PC-3 (cell line): ENCODE results near the gene PPTC7. TPM values are rescaled to one million over a fixed set of nuclear protein-coding genes. Genes with fewer than 3 reads are reported as not detected.
"Not testable (repeated sequence)": the region's sequence is repeated elsewhere in the genome, so short reads cannot be mapped to it uniquely, and the experiment has no call there.

Experiments used
- ATAC-seq: fragments of 200-7000 bp; cut with Tn5 transposase; 2 replicates; pipeline ENCODE4 v1.9.1; 2020; ENCODE audit warnings: mild to moderate bottlenecking, moderate library complexity
- BruUV-seq: library from RNA; stranded (reverse); fragments of 400-500 nt; replicated peaks from 2 replicates; lab custom pipeline; 2021; lab: Mats Ljungman, UMichigan
- CTCF ChIA-PET: fragments of 300-600 bp; sonication (Branson Sonifier 250); formaldehyde crosslinking; loops from one replicate; lab custom pipeline; 2022; ENCODE audit warnings: antibody characterized with exemption; lab: Charles Lee
- POLR2A ChIA-PET: fragments of 300-600 bp; sonication (Branson Sonifier 250); formaldehyde crosslinking; loops from one replicate; lab custom pipeline; 2022; ENCODE audit warnings: antibody characterized with exemption; ENCODE audit not compliant: unreplicated experiment; lab: Charles Lee
- DNase-seq: peaks from one replicate; pipeline ENCODE4 v3.0.0-alpha.2; 2015
- H2AFZ ChIP-seq: fragments of 300-600 bp; sonication (generic); 2 replicates; pipeline ENCODE4 v1.6.0; 2016; ENCODE audit warnings: antibody characterized with exemption, low read length
- H3F3A ChIP-seq: fragments of 300-600 bp; sonication (generic); one replicate; pipeline ENCODE4 v1.6.0; 2017; ENCODE audit warnings: antibody characterized with exemption, low read length, control low read depth, mild to moderate bottlenecking; ENCODE audit not compliant: unreplicated experiment
- H3K27ac ChIP-seq: fragments of 300-600 bp; sonication (generic); 2 replicates; pipeline ENCODE4 v1.5.1; 2016; ENCODE audit warnings: mild to moderate bottlenecking, low read length
- H3K27me3 ChIP-seq: fragments of 300-600 bp; sonication (generic); 2 replicates; pipeline ENCODE4 v1.6.1; 2016; ENCODE audit warnings: low read length, mixed read lengths
- H3K36me3 ChIP-seq: fragments of 300-600 bp; sonication (generic); 2 replicates; pipeline ENCODE4 v1.6.1; 2016; ENCODE audit warnings: low read depth, mixed run types, low read length, mixed read lengths
- H3K4me1 ChIP-seq: fragments of 300-600 bp; sonication (generic); 2 replicates; pipeline ENCODE4 v1.5.1; 2016; ENCODE audit warnings: low read length; ENCODE audit not compliant: insufficient read depth
- H3K4me2 ChIP-seq: fragments of 300-600 bp; sonication (generic); 2 replicates; pipeline ENCODE4 v1.6.0; 2016; ENCODE audit warnings: low read length
- H3K4me3 ChIP-seq: fragments of 300-600 bp; sonication (generic); 2 replicates; pipeline ENCODE4 v1.5.1; 2016; ENCODE audit warnings: mild to moderate bottlenecking, low read length, mixed read lengths
- H3K79me2 ChIP-seq: fragments of 300-600 bp; sonication (generic); 2 replicates; pipeline ENCODE4 v1.6.1; 2017; ENCODE audit warnings: low read length, mixed read lengths
- H3K9ac ChIP-seq: fragments of 300-600 bp; sonication (generic); 2 replicates; pipeline ENCODE4 v1.6.0; 2016; ENCODE audit warnings: mild to moderate bottlenecking, low read length
- H3K9me2 ChIP-seq: fragments of 300-600 bp; sonication (generic); replicated peaks from 2 replicates; pipeline ENCODE4 v1.6.1; 2016; ENCODE audit warnings: mixed run types, low read length, mixed read lengths
- H3K9me3 ChIP-seq: fragments of 300-600 bp; sonication (generic); 2 replicates; pipeline ENCODE4 v1.6.1; 2016; ENCODE audit warnings: low read length, mixed read lengths
- H4K20me1 ChIP-seq: fragments of 300-600 bp; sonication (generic); 2 replicates; pipeline ENCODE4 v1.6.1; 2016; ENCODE audit warnings: low read length, mixed read lengths
- EZH2 ChIP-seq: fragments of 300-600 bp; sonication (generic); IDR thresholded peaks from one replicate; pipeline ENCODE4 v1.6.1; 2017; ENCODE audit warnings: antibody characterized with exemption, mild to moderate bottlenecking, low read length; ENCODE audit not compliant: unreplicated experiment
- EZH2phosphoT487 ChIP-seq: fragments of 300-600 bp; sonication (generic); IDR thresholded peaks from 2 replicates; pipeline ENCODE4 v1.6.1; 2018; ENCODE audit warnings: mild to moderate bottlenecking, antibody characterized with exemption, low read length, borderline replicate concordance
- intact Hi-C: fragments of 100-400 bp; cut with micrococcal nuclease; formaldehyde crosslinking; loops from 2 replicates; pipeline ENCODE4 v1.9.0; 2023
- total RNA-seq: library from RNA; depleted of rRNA; stranded (reverse); fragments of >200 nt; gene quantifications from 2 replicates; pipeline ENCODE4 v1.2.3, GENCODE V29; 2014
- TF ChIP-seq, protein P1 (sequence below): fragments of 300-600 bp; sonication (generic); conservative IDR thresholded peaks from 2 replicates; pipeline ENCODE4 v1.5.1; 2017; ENCODE audit warnings: antibody characterized with exemption, low read depth, mild to moderate bottlenecking, low read length

Gene PPTC7
- total RNA-seq, 1 experiment from 2014 or later: 9.0 TPM

DNA sequence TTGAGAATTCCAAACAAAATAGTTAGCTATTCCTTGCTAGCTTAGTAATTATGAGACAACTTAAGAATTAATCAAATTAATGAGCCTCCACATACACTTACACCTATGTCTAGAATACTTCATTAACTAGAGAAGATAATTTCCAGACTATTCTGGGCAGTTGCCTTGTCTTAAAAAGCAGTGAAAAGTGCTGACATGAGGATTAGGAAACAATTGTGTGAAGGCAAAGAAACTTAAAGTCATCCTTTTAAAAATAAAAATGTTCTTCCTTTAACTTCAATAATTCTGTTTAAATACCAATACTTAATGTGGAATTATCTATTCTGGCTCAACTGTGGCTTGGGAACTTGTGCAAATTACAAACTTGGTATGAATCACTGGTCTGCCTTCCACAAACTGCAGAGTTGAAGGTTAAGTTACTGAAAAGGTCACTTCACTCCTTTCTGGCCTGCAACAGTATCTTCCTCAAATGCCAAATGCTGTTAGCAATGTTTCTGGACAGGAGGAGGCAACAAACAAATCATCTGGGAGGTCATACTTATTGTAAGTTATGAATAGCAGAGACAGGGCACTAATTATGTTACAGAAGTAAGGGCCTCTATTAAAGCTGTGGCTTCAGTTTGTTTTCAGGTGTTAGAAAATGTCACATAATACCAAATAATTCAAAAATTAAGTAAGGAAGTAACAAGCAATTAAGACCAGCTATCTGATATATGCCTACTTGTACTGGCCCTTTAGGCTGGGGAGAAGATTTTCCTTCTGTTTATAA is 19.2 kb downstream of the PPTC7 start:
- H3K36me3 ChIP-seq: 0 out of 2 replicates have a peak, but pooled peaks cover 2% of the 10 kb centered on the region
- TF ChIP-seq EZH2 (no peak), EZH2phosphoT487 (no peak)
- TF ChIP-seq, protein P1, sequence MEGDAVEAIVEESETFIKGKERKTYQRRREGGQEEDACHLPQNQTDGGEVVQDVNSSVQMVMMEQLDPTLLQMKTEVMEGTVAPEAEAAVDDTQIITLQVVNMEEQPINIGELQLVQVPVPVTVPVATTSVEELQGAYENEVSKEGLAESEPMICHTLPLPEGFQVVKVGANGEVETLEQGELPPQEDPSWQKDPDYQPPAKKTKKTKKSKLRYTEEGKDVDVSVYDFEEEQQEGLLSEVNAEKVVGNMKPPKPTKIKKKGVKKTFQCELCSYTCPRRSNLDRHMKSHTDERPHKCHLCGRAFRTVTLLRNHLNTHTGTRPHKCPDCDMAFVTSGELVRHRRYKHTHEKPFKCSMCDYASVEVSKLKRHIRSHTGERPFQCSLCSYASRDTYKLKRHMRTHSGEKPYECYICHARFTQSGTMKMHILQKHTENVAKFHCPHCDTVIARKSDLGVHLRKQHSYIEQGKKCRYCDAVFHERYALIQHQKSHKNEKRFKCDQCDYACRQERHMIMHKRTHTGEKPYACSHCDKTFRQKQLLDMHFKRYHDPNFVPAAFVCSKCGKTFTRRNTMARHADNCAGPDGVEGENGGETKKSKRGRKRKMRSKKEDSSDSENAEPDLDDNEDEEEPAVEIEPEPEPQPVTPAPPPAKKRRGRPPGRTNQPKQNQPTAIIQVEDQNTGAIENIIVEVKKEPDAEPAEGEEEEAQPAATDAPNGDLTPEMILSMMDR: no peak
- 0 out of 2 replicates have a peak overlapping the region, but pooled peaks have one; percentile 0 for H3K27ac ChIP-seq
- peaks cover 29% of the 10 kb centered on the region for H4K20me1 ChIP-seq
- H3K4me3 ChIP-seq: no peak overlapping the region
- no peaks in the 10 kb centered on the region for H3K27me3 ChIP-seq
- POLR2A ChIA-PET: interaction anchor here (0.7 kb wide), 1 partner anchor 1114 kb away, joined by 19 read pairs; no protein-coding TSS in a partner anchor
- no peak overlapping the region for H2AFZ ChIP-seq
- intact Hi-C loops: no loop called here
- ATAC-seq (no peak), DNase-seq (peak; percentile 19)
- H3K4me2 ChIP-seq: peak overlapping the region; percentile 3; the same call in 1 of the 2 replicates
- peaks cover 9% of the 10 kb centered on the region for H3F3A ChIP-seq
- no peaks in the 10 kb centered on the region for H3K9me3 ChIP-seq
- peaks cover 46% of the 10 kb centered on the region for H3K4me1 ChIP-seq
- H3K9me2 ChIP-seq: no peaks in the 10 kb centered on the region
- no peak overlapping the region for H3K9ac ChIP-seq
- H3K79me2 ChIP-seq: peaks cover 97% of the 10 kb centered on the region
- CTCF ChIA-PET: no interaction called here
- BruUV-seq: no TSS peak

DNA sequence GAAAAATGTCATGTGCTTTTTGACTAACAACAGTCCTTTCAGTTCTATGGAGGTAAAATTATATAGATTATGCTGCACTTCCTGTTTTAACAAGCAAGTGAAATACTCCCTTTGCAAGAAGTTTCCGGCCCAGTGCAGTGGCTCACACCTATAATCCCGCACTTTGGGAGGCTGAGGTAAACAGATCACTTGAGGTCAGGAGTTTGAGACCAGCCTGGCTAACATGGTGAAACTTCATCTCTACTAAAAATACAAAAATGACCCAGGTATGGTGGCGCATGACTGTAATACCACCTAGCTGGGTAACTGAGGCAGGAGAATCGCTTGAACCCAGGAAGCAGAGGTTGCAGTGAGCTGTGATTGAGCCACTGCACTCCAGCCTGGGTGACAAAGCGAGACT is 20.7 kb downstream of the PPTC7 start:
- POLR2A ChIA-PET: interaction anchor here (0.6 kb wide), 1 partner anchor 62 kb away, joined by 10 read pairs; no protein-coding TSS in a partner anchor
- H3K4me2 ChIP-seq, H3K9me2 ChIP-seq, H3K27me3 ChIP-seq, H3K36me3 ChIP-seq, DNase-seq, H3K9me3 ChIP-seq, H3K9ac ChIP-seq, H3K4me3 ChIP-seq, H3K27ac ChIP-seq, ATAC-seq, H2AFZ ChIP-seq, H3F3A ChIP-seq, intact Hi-C loops, BruUV-seq: not testable (repeated sequence)
- CTCF ChIA-PET: interaction anchor here (0.7 kb wide), 1 partner anchor 38 kb away, joined by 20 read pairs; no protein-coding TSS in a partner anchor
- Histone ChIP-seq H3K4me1 (peaks cover 42% of the 10 kb centered on the region), H4K20me1 (peaks cover 29% of the 10 kb centered on the region), H3K79me2 (peaks cover 97% of the 10 kb centered on the region)

DNA sequence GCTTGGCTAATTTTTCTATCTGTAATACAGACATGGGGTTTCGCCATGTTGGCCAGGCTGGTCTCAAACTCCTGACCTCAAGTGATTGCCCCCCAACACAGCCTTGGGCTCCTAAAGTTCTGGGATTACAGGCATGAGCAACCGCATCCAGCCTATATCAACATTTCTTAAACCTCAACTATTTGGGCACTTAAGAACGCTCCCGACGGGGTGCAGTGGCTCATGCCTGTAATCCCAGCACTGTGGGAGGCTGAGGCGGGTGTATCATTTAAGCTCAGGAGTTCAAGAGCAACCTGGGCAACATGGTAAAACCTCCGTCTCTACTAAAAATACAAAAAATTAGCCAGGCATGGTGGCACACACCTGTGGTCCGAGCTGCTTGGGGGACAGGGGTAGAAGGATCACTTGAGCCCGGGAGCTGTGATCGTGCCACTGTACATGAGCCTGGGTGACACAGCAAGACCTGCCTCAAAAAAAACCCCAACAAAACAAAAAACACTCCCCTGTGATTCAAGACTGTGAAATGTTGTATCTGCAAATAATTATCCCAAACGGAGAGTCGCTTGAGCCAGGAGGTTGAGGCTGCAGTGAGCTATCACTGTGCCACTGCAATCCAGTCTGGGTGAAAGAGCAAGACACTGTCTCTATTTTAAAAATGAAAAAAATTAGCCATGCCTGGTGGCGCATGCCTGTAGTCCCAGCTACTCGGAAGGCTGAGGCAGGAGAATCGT is 21.5 kb downstream of the PPTC7 start:
- intact Hi-C loops: no loop called here
- no peaks in the 10 kb centered on the region for H3K27me3 ChIP-seq
- CTCF ChIA-PET: no interaction called here
- peaks cover 39% of the 10 kb centered on the region for H3K4me1 ChIP-seq
- no peak overlapping the region for H3K4me2 ChIP-seq
- H2AFZ ChIP-seq: no peak overlapping the region
- no peak overlapping the region for H3K27ac ChIP-seq
- H3K9ac ChIP-seq: no peak overlapping the region
- H3K4me3 ChIP-seq: no peak overlapping the region
- ATAC-seq: no peak
- no peaks in the 10 kb centered on the region for H3K36me3 ChIP-seq
- TF ChIP-seq EZH2: no peak
- TF ChIP-seq, protein P1: no peak
- TF ChIP-seq EZH2phosphoT487: no peak
- BruUV-seq: no TSS peak
- peaks cover 30% of the 10 kb centered on the region for H4K20me1 ChIP-seq
- no peaks in the 10 kb centered on the region for H3K9me3 ChIP-seq
- POLR2A ChIA-PET: no interaction called here
- DNase-seq: no peak
- H3F3A ChIP-seq: peaks cover 9% of the 10 kb centered on the region
- peaks cover 97% of the 10 kb centered on the region for H3K79me2 ChIP-seq
- no peaks in the 10 kb centered on the region for H3K9me2 ChIP-seq
